ENCODE results near the gene LMAN2L.
A peak's percentile ranks its signal among the peaks of the same experiment; 100 is the strongest.

Gene LMAN2L, protein sequence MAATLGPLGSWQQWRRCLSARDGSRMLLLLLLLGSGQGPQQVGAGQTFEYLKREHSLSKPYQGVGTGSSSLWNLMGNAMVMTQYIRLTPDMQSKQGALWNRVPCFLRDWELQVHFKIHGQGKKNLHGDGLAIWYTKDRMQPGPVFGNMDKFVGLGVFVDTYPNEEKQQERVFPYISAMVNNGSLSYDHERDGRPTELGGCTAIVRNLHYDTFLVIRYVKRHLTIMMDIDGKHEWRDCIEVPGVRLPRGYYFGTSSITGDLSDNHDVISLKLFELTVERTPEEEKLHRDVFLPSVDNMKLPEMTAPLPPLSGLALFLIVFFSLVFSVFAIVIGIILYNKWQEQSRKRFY

DNA sequence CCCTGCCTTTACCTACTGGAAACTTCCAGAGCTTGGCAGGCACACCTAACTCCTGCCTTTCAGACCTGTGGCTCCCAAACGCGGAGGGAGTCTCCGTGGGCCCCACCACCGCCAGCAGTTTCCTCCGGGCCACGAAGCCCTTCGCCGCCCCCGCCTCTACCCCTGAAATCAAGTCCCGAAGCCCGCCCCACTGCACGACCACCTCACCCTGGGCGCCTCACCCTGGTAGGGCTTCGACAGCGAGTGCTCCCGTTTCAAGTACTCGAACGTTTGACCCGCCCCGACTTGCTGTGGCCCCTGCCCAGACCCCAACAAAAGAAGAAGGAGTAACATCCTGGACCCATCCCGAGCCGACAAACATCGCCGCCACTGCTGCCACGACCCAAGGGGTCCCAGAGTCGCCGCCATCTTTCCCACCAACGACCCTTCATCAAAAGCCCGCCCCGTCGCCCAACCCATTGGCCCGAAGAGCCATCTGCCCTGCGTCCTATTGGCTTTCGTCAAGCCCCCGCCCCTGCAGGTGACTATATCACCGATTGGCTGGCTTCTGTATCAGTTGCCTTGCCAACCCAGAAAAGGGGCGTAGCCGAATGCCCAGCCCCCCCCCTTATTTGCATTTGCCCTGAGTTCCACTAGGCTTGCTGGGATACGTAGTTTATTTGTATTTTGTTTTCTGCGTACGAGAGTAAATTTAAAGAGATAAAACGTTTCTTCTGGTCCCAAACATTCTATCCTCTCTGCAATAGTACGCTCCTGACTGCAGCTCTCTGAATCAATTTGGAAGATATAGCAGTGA, at the start of gene LMAN2L:
Gene LMAN2L (minus strand): TSS at position 432 of the 796 bp plus-strand sequence. CDS start 24 bp downstream, at position 408.
- peak within 1 kb of the TSS; percentile 100 for H3K4me3 Mint-ChIP-seq
- no peaks in the 10 kb centered on the region for H3K27me3 Mint-ChIP-seq
- H3K36me3 Mint-ChIP-seq = peaks cover 2% of the 10 kb centered on the region
- peaks cover 32% of the 10 kb centered on the region for H3K4me1 Mint-ChIP-seq
- H3K27ac Mint-ChIP-seq = peak within 1 kb of the TSS; percentile 94
- H3K9me3 Mint-ChIP-seq = no peaks in the 10 kb centered on the region

- H3K36me3 Mint-ChIP-seq = no peaks in the 10 kb centered on the region
- peaks cover 5% of the 10 kb centered on the region for H3K4me1 Mint-ChIP-seq
- no peak overlapping the region for H3K4me3 Mint-ChIP-seq
- no peaks in the 10 kb centered on the region for H3K9me3 Mint-ChIP-seq
- H3K27me3 Mint-ChIP-seq = no peaks in the 10 kb centered on the region
- no peak overlapping the region for H3K27ac Mint-ChIP-seq
Measured at GRCh38 chr2:96789245-96789617, 49.4 kb upstream of the LMAN2L start.

- H3K27ac Mint-ChIP-seq = no peak overlapping the region
- no peaks in the 10 kb centered on the region for H3K9me3 Mint-ChIP-seq
- no peaks in the 10 kb centered on the region for H3K27me3 Mint-ChIP-seq
- no peak overlapping the region for H3K4me3 Mint-ChIP-seq
- H3K4me1 Mint-ChIP-seq = peaks cover 5% of the 10 kb centered on the region
- H3K36me3 Mint-ChIP-seq = no peaks in the 10 kb centered on the region
Measured at GRCh38 chr2:96788442-96789244, 48.8 kb upstream of the LMAN2L start.

- Mint-ChIP-seq H3K27me3 (no peaks in the 10 kb centered on the region), H3K27ac (no peak overlapping the region), H3K9me3 (no peaks in the 10 kb centered on the region), H3K4me1 (peaks cover 5% of the 10 kb centered on the region), H3K36me3 (peaks cover 2% of the 10 kb centered on the region), H3K4me3 (no peak overlapping the region)
Measured at GRCh38 chr2:96787411-96787810, 47.5 kb upstream of the LMAN2L start.

DNA sequence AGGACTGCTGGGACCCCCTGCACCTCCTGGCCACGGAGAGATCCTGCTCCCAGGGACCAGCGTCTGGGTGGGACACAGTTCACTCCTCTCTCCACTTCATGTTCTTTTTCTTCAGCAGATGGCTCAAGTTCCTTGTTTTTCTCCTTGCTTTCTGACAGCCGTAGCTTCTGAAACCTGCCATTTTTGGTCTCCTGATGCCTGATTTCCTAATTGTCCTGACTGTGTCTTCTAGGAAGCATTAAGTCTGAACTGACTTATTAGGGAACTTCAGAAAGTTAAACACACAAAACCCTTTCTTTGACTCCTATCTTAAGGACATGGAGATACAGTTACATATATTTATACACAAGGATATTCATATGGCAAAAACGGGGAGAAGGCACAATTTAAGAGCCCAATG, 43.5 kb upstream of the LMAN2L start:
- no peak overlapping the region for H3K27ac Mint-ChIP-seq
- no peaks in the 10 kb centered on the region for H3K9me3 Mint-ChIP-seq
- H3K4me3 Mint-ChIP-seq = no peak overlapping the region
- peaks cover 5% of the 10 kb centered on the region for H3K4me1 Mint-ChIP-seq
- no peaks in the 10 kb centered on the region for H3K27me3 Mint-ChIP-seq
- H3K36me3 Mint-ChIP-seq = peaks cover 6% of the 10 kb centered on the region

DNA sequence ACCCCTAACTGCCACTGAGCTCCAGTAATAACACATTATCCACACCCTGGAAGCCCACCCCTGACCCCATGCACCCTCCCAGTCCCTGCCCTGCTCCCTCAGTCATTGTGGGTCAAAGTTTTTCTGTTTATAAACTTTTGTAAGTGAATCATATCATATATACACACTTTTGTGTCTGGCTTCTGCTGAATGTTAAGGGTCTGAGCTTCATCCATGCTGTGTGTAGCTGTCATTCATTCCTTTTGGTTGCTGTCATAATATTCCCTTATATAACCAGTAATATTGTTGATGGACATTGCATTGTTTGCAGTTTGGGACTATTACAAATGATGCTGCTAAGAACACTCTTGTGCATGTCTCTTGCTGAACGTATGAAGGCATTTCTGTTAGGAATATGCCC, 35.3 kb upstream of the LMAN2L start:
- no peaks in the 10 kb centered on the region for H3K27me3 Mint-ChIP-seq
- H3K4me3 Mint-ChIP-seq = no peak overlapping the region
- peaks cover 5% of the 10 kb centered on the region for H3K36me3 Mint-ChIP-seq
- H3K27ac Mint-ChIP-seq = peak overlapping the region; percentile 35
- peaks cover 21% of the 10 kb centered on the region for H3K4me1 Mint-ChIP-seq
- no peaks in the 10 kb centered on the region for H3K9me3 Mint-ChIP-seq

- Mint-ChIP-seq H3K27me3 (no peaks in the 10 kb centered on the region), H3K36me3 (peaks cover 2% of the 10 kb centered on the region), H3K9me3 (no peaks in the 10 kb centered on the region), H3K4me3 (peak overlapping the region; percentile 83), H3K4me1 (peaks cover 21% of the 10 kb centered on the region), H3K27ac (peak overlapping the region; percentile 86)
Measured at GRCh38 chr2:96773922-96774321, 34.1 kb upstream of the LMAN2L start.

GRCh38 chr2:96772903-96773671, 33.2 kb upstream of the LMAN2L start:
- H3K27ac Mint-ChIP-seq = peak overlapping the region; percentile 25
- no peaks in the 10 kb centered on the region for H3K27me3 Mint-ChIP-seq
- peaks cover 2% of the 10 kb centered on the region for H3K36me3 Mint-ChIP-seq
- H3K9me3 Mint-ChIP-seq = no peaks in the 10 kb centered on the region
- peak overlapping the region; percentile 50 for H3K4me3 Mint-ChIP-seq
- peaks cover 21% of the 10 kb centered on the region for H3K4me1 Mint-ChIP-seq

GRCh38 chr2:96771796-96772618, 32.1 kb upstream of the LMAN2L start:
- peaks cover 2% of the 10 kb centered on the region for H3K36me3 Mint-ChIP-seq
- H3K9me3 Mint-ChIP-seq = no peaks in the 10 kb centered on the region
- no peak overlapping the region for H3K27ac Mint-ChIP-seq
- H3K27me3 Mint-ChIP-seq = no peaks in the 10 kb centered on the region
- H3K4me3 Mint-ChIP-seq = no peak overlapping the region
- peaks cover 27% of the 10 kb centered on the region for H3K4me1 Mint-ChIP-seq

GRCh38 chr2:96770442-96771202, 30.8 kb upstream of the LMAN2L start:
- no peaks in the 10 kb centered on the region for H3K9me3 Mint-ChIP-seq
- H3K4me1 Mint-ChIP-seq = peaks cover 36% of the 10 kb centered on the region
- no peak overlapping the region for H3K4me3 Mint-ChIP-seq
- peaks cover 5% of the 10 kb centered on the region for H3K36me3 Mint-ChIP-seq
- H3K27me3 Mint-ChIP-seq = no peaks in the 10 kb centered on the region
- no peak overlapping the region for H3K27ac Mint-ChIP-seq

- Mint-ChIP-seq H3K27ac (no peak overlapping the region), H3K36me3 (peaks cover 5% of the 10 kb centered on the region), H3K27me3 (no peaks in the 10 kb centered on the region), H3K9me3 (no peaks in the 10 kb centered on the region), H3K4me3 (no peak overlapping the region), H3K4me1 (peaks cover 32% of the 10 kb centered on the region)
Measured at GRCh38 chr2:96769814-96770213, 29.9 kb upstream of the LMAN2L start.

DNA sequence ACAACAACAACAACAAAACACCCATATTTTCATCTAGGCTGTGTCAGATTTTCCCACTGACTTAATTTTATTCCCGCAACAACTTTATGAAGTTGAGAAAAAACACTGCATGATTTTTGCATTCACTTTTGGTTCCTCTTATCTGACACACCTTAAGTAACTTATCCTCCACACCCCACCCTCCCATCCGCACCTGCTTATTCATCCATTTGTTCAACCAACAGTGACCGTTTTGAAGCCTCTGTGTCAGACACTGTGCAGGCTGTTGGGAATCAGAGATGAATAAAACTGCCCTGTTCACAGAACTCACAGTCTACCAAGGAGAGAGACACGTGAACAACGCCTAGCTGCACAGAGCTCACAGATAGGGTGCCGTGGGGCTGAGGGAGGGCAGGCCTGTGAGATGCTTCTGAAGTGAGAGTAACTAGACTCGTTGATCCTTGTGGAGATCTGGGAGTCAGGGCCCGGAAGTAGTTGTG, 28.3 kb upstream of the LMAN2L start:
- H3K27me3 Mint-ChIP-seq = no peaks in the 10 kb centered on the region
- H3K9me3 Mint-ChIP-seq = no peaks in the 10 kb centered on the region
- H3K27ac Mint-ChIP-seq = no peak overlapping the region
- H3K4me1 Mint-ChIP-seq = peaks cover 42% of the 10 kb centered on the region
- H3K36me3 Mint-ChIP-seq = peaks cover 5% of the 10 kb centered on the region
- H3K4me3 Mint-ChIP-seq = no peak overlapping the region

- Mint-ChIP-seq H3K36me3 (peaks cover 3% of the 10 kb centered on the region), H3K9me3 (no peaks in the 10 kb centered on the region), H3K27ac (no peak overlapping the region), H3K4me1 (peaks cover 42% of the 10 kb centered on the region), H3K27me3 (no peaks in the 10 kb centered on the region), H3K4me3 (no peak overlapping the region)
Measured at GRCh38 chr2:96767135-96767871, 27.4 kb upstream of the LMAN2L start.

All from activated naive CD4-positive, alpha-beta T cell treated with anti-CD3 and anti-CD28 coated beads, Interleukin-2, amount 50 U/mL, for 24 hours (primary cell).